ENCODE results near the gene PDZD2. TPM values are rescaled to one million over a fixed set of nuclear protein-coding genes. Genes with fewer than 3 reads are reported as not detected.
"Not testable (repeated sequence)": the region's sequence is repeated elsewhere in the genome, so short reads cannot be mapped to it uniquely, and the experiment has no call there.

Gene PDZD2
- total RNA-seq, 1 donor, result 0.36 TPM

- no peaks in the 10 kb centered on the region for H3K79me2 ChIP-seq (ENCODE audit: insufficient read depth, low read length)
- H3K27ac ChIP-seq (ENCODE audit: low read depth, low read length), result no peak overlapping the region
- no peak for DNase-seq (ENCODE audit: insufficient read length, low spot score, missing footprints)
- H3K9me3 ChIP-seq (ENCODE audit: low read depth, low read length), result no peaks in the 10 kb centered on the region
- no peaks in the 10 kb centered on the region for H4K20me1 ChIP-seq (ENCODE audit: insufficient read depth, low read length)
- no peak overlapping the region for H3K4me2 ChIP-seq (ENCODE audit: insufficient read depth, low read length)
- H3K36me3 ChIP-seq (ENCODE audit: insufficient read depth, low read length), result no peaks in the 10 kb centered on the region
- TF ChIP-seq CTCF (IDR thresholded peaks at IDR 0.05; ENCODE audit: extremely low read depth, low read depth, low read length), result no peak
- no peak overlapping the region for H2AFZ ChIP-seq (ENCODE audit: low read length)
- no peak overlapping the region for H3K4me3 ChIP-seq (ENCODE audit: insufficient read depth, low read length)
- H3K27me3 ChIP-seq (ENCODE audit: insufficient read depth, low read length), result peaks cover 34% of the 10 kb centered on the region
- H3K4me1 ChIP-seq (ENCODE audit: insufficient read depth, low read length), result peaks cover 9% of the 10 kb centered on the region
Measured at GRCh38 chr5:31965227-31965626, 326.3 kb downstream of the PDZD2 start.

- TF ChIP-seq CTCF (IDR thresholded peaks at IDR 0.05; ENCODE audit: extremely low read depth, low read depth, low read length), result no peak
- no peaks in the 10 kb centered on the region for H3K36me3 ChIP-seq (ENCODE audit: insufficient read depth, low read length)
Measured at GRCh38 chr5:31966936-31967335, 328.0 kb downstream of the PDZD2 start.

GRCh38 chr5:31967461-31967860 lies 328.5 kb downstream of the PDZD2 start:
- TF ChIP-seq CTCF (IDR thresholded peaks at IDR 0.05; ENCODE audit: extremely low read depth, low read depth, low read length), result no peak
- Histone ChIP-seq H3K27ac (ENCODE audit: low read depth, low read length) (no peak overlapping the region), H4K20me1 (ENCODE audit: insufficient read depth, low read length) (no peaks in the 10 kb centered on the region), H3K36me3 (ENCODE audit: insufficient read depth, low read length) (no peaks in the 10 kb centered on the region), H3K9me3 (ENCODE audit: low read depth, low read length) (no peaks in the 10 kb centered on the region), H3K79me2 (ENCODE audit: insufficient read depth, low read length) (no peaks in the 10 kb centered on the region), H2AFZ (ENCODE audit: low read length) (no peak overlapping the region), H3K4me1 (ENCODE audit: insufficient read depth, low read length) (peaks cover 9% of the 10 kb centered on the region), H3K27me3 (ENCODE audit: insufficient read depth, low read length) (peaks cover 31% of the 10 kb centered on the region), H3K4me3 (ENCODE audit: insufficient read depth, low read length) (no peak overlapping the region), H3K4me2 (ENCODE audit: insufficient read depth, low read length) (no peak overlapping the region)
- peak; percentile 54 for DNase-seq (ENCODE audit: insufficient read length, low spot score, missing footprints)

More at GRCh38 chr5:31966936-31967335, 328.0 kb downstream of the PDZD2 start:
- no peak for DNase-seq (ENCODE audit: insufficient read length, low spot score, missing footprints)
- no peak overlapping the region for H3K27ac ChIP-seq (ENCODE audit: low read depth, low read length)
- no peaks in the 10 kb centered on the region for H3K79me2 ChIP-seq (ENCODE audit: insufficient read depth, low read length)
- no peak overlapping the region for H2AFZ ChIP-seq (ENCODE audit: low read length)
- H3K27me3 ChIP-seq (ENCODE audit: insufficient read depth, low read length), result peaks cover 29% of the 10 kb centered on the region
- no peaks in the 10 kb centered on the region for H3K9me3 ChIP-seq (ENCODE audit: low read depth, low read length)
- no peaks in the 10 kb centered on the region for H4K20me1 ChIP-seq (ENCODE audit: insufficient read depth, low read length)
- H3K4me2 ChIP-seq (ENCODE audit: insufficient read depth, low read length), result no peak overlapping the region
- peaks cover 9% of the 10 kb centered on the region for H3K4me1 ChIP-seq (ENCODE audit: insufficient read depth, low read length)
- H3K4me3 ChIP-seq (ENCODE audit: insufficient read depth, low read length), result no peak overlapping the region

- no peak overlapping the region for H3K27ac ChIP-seq (ENCODE audit: low read depth, low read length)
- H3K27me3 ChIP-seq (ENCODE audit: insufficient read depth, low read length), result peaks cover 22% of the 10 kb centered on the region
- H3K36me3 ChIP-seq (ENCODE audit: insufficient read depth, low read length), result no peaks in the 10 kb centered on the region
- H3K4me3 ChIP-seq (ENCODE audit: insufficient read depth, low read length), result no peak overlapping the region
- H3K9me3 ChIP-seq (ENCODE audit: low read depth, low read length), result no peaks in the 10 kb centered on the region
- H3K79me2 ChIP-seq (ENCODE audit: insufficient read depth, low read length), result no peaks in the 10 kb centered on the region
- H3K4me1 ChIP-seq (ENCODE audit: insufficient read depth, low read length), result no peaks in the 10 kb centered on the region
- H3K4me2 ChIP-seq (ENCODE audit: insufficient read depth, low read length), result no peak overlapping the region
- H4K20me1 ChIP-seq (ENCODE audit: insufficient read depth, low read length), result no peaks in the 10 kb centered on the region
- no peak for TF ChIP-seq CTCF (IDR thresholded peaks at IDR 0.05; ENCODE audit: extremely low read depth, low read depth, low read length)
- H2AFZ ChIP-seq (ENCODE audit: low read length), result no peak overlapping the region
- DNase-seq (ENCODE audit: insufficient read length, low spot score, missing footprints), result peak; percentile 18
Measured at GRCh38 chr5:31972558-31972957, 333.6 kb downstream of the PDZD2 start.

- H3K4me3 ChIP-seq (ENCODE audit: insufficient read depth, low read length); H4K20me1 ChIP-seq (ENCODE audit: insufficient read depth, low read length); H3K36me3 ChIP-seq (ENCODE audit: insufficient read depth, low read length); H3K27ac ChIP-seq (ENCODE audit: low read depth, low read length); H2AFZ ChIP-seq (ENCODE audit: low read length); DNase-seq (ENCODE audit: insufficient read length, low spot score, missing footprints); H3K9me3 ChIP-seq (ENCODE audit: low read depth, low read length); H3K4me1 ChIP-seq (ENCODE audit: insufficient read depth, low read length); H3K4me2 ChIP-seq (ENCODE audit: insufficient read depth, low read length); H3K79me2 ChIP-seq (ENCODE audit: insufficient read depth, low read length): not testable (repeated sequence)
- peaks cover 33% of the 10 kb centered on the region for H3K27me3 ChIP-seq (ENCODE audit: insufficient read depth, low read length)
Measured at GRCh38 chr5:31975189-31975612, 336.3 kb downstream of the PDZD2 start.
